HUES48 (cell line): ENCODE data around the gene LRCH4.
"Not testable (repeated sequence)": the region's sequence is repeated elsewhere in the genome, so short reads cannot be mapped to it uniquely, and the experiment has no call there.

Source experiments
- H3K27ac ChIP-seq: one replicate; pipeline ENCODE4 v1.7.0; 2013; ENCODE audit warnings: low read depth, low read length, inconsistent platforms
- H3K27me3 ChIP-seq: 2 replicates; pipeline ENCODE4 v1.6.1; 2013; ENCODE audit warnings: mild to moderate bottlenecking, low read length; ENCODE audit not compliant: control insufficient read depth, insufficient read depth
- H3K36me3 ChIP-seq: 2 replicates; pipeline ENCODE4 v1.6.1; 2013; ENCODE audit warnings: low read length; ENCODE audit not compliant: control insufficient read depth, insufficient read depth
- H3K4me1 ChIP-seq: 2 replicates; pipeline ENCODE4 v1.6.1; 2013; ENCODE audit warnings: mild to moderate bottlenecking, low read length; ENCODE audit not compliant: control insufficient read depth, insufficient read depth
- H3K4me3 ChIP-seq: 2 replicates; pipeline ENCODE4 v1.5.1; 2013; ENCODE audit warnings: mild to moderate bottlenecking, low read depth, low read length
- H3K9ac ChIP-seq: 2 replicates; pipeline ENCODE4 v1.6.1; 2013; ENCODE audit warnings: mild to moderate bottlenecking, low read depth, low read length, moderate library complexity
- H3K9me3 ChIP-seq: 2 replicates; pipeline ENCODE4 v1.6.1; 2013; ENCODE audit warnings: low read length; ENCODE audit not compliant: control insufficient read depth, insufficient read depth

Gene LRCH4

DNA sequence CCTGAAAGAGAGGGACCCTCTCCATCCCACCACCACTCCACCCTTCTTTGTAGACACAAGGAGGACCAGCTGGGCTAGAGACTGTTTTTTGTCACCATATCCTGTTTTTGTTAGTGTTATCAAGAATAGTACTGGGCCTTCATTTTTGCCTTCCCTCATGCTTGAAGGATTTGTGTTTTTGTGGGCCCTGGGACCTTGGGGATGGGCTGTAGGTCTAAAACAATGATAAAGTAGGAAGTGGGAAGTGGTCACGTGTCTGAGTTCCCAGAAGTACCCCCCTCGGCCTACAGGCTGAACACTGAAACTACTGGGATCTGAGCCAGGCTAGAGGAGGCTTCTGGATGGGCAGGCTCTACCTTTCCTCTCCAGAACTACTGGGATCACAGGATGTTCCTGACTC is 38.1 kb downstream of the LRCH4 start:
- H3K4me1 ChIP-seq = peaks cover 36% of the 10 kb centered on the region
- H3K4me3 ChIP-seq = no peak overlapping the region
- H3K27me3 ChIP-seq = no peaks in the 10 kb centered on the region
- H3K36me3 ChIP-seq = peaks cover 27% of the 10 kb centered on the region
- H3K27ac ChIP-seq = no peak overlapping the region
- H3K9me3 ChIP-seq = no peaks in the 10 kb centered on the region
- H3K9ac ChIP-seq = no peak overlapping the region

GRCh38 chr7:100546926-100547800 is 38.8 kb downstream of the LRCH4 start:
- Histone ChIP-seq H3K27ac (peak overlapping the region; percentile 90), H3K9ac (no peak overlapping the region), H3K27me3 (no peaks in the 10 kb centered on the region), H3K4me3 (no peak overlapping the region), H3K36me3 (peaks cover 20% of the 10 kb centered on the region), H3K9me3 (no peaks in the 10 kb centered on the region), H3K4me1 (peaks cover 42% of the 10 kb centered on the region)

DNA sequence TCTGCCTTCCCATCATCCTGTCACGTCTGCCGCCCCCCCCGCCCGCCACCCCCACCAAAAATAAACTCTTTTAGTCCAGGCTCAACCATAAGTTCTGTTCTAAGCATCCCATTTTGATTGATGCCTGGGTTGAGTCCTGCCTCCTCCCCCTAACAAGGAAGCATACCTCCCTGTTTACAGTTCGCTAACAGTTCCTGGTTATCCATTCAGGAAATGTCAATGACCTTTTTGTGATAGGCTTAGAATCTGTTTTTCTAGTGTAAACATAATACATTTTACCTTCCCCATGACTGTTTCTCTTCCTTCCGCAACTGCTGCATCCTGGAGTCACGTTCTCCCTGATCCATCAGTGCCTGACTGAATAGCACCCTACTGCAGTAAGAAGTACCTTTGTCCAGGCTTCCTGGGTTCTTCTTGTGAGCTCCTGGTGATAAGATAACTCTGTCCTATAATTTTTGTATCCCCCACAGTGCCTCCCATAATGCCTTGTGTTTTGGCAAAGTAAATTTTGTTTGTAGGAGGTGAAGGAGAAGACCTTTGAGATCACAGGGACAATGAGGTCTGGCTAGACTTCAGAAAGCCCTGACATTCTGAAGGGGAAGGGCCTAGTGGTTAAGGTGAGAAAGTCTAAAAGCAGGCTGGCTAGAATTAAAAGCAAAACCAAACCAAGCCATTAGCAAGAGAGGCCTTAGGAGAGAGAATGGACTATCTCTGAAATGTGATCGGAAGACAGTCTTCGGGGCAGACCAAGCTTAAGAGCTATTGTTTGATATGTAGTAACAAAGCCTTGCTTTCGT is 39.6 kb downstream of the LRCH4 start:
- Histone ChIP-seq H3K36me3 (peaks cover 19% of the 10 kb centered on the region), H3K9ac (no peak overlapping the region), H3K27me3 (no peaks in the 10 kb centered on the region), H3K9me3 (no peaks in the 10 kb centered on the region), H3K27ac (peak overlapping the region; percentile 90), H3K4me3 (no peak overlapping the region), H3K4me1 (peaks cover 49% of the 10 kb centered on the region)

- Histone ChIP-seq H3K4me1 (peaks cover 52% of the 10 kb centered on the region), H3K9me3 (no peaks in the 10 kb centered on the region), H3K4me3 (no peak overlapping the region), H3K36me3 (peaks cover 17% of the 10 kb centered on the region), H3K27ac (peak overlapping the region; percentile 90), H3K9ac (peak overlapping the region; percentile 53; the same call in 1 of the 2 replicates), H3K27me3 (no peaks in the 10 kb centered on the region)
Observed at GRCh38 chr7:100545360-100546128, 40.4 kb downstream of the LRCH4 start.

DNA sequence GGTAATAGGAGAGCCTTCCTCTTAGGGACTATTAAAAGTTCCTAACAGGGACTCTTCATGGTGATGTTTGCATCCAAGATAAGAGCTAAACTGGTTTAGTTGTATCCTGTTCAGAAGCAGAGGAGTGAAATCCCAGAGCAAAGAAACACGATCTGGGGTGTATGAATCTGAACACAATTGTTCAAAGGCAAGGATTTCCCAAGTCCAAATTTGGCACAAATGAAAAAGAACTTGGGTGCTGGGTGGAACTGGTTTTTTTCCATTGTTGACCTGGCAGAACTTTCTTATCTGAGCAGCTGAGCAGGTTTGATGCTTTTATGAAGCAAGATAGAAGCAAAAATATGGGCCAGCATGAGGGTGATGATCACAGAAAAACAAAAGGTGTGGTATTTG is 41.0 kb downstream of the LRCH4 start:
- peaks cover 5% of the 10 kb centered on the region for H3K27me3 ChIP-seq
- H3K4me1 ChIP-seq = peaks cover 57% of the 10 kb centered on the region
- H3K9ac ChIP-seq = no peak overlapping the region; the same call in 1 of the 2 replicates
- no peak overlapping the region for H3K4me3 ChIP-seq
- no peaks in the 10 kb centered on the region for H3K9me3 ChIP-seq
- peak overlapping the region; percentile 90 for H3K27ac ChIP-seq
- peaks cover 13% of the 10 kb centered on the region for H3K36me3 ChIP-seq

GRCh38 chr7:100544386-100544785 is 41.5 kb downstream of the LRCH4 start:
- Histone ChIP-seq H3K36me3 (peaks cover 8% of the 10 kb centered on the region), H3K9ac (no peak overlapping the region), H3K9me3 (no peaks in the 10 kb centered on the region), H3K4me3 (no peak overlapping the region), H3K4me1 (peaks cover 59% of the 10 kb centered on the region), H3K27ac (no peak overlapping the region), H3K27me3 (peaks cover 9% of the 10 kb centered on the region)

GRCh38 chr7:100543586-100543985 is 42.3 kb downstream of the LRCH4 start:
- H3K27me3 ChIP-seq = peaks cover 9% of the 10 kb centered on the region
- H3K4me3 ChIP-seq = no peak overlapping the region
- peaks cover 59% of the 10 kb centered on the region for H3K4me1 ChIP-seq
- 0 out of 2 replicates have a peak, but pooled peaks cover under 1% of the 10 kb centered on the region for H3K36me3 ChIP-seq
- no peaks in the 10 kb centered on the region for H3K9me3 ChIP-seq
- H3K27ac ChIP-seq = no peak overlapping the region
- H3K9ac ChIP-seq = no peak overlapping the region

GRCh38 chr7:100541309-100541708 is 44.6 kb downstream of the LRCH4 start:
- not testable (repeated sequence) for H3K36me3 ChIP-seq, H3K9ac ChIP-seq, H3K27me3 ChIP-seq, H3K4me3 ChIP-seq, H3K9me3 ChIP-seq, H3K27ac ChIP-seq
- peaks cover 53% of the 10 kb centered on the region for H3K4me1 ChIP-seq

DNA sequence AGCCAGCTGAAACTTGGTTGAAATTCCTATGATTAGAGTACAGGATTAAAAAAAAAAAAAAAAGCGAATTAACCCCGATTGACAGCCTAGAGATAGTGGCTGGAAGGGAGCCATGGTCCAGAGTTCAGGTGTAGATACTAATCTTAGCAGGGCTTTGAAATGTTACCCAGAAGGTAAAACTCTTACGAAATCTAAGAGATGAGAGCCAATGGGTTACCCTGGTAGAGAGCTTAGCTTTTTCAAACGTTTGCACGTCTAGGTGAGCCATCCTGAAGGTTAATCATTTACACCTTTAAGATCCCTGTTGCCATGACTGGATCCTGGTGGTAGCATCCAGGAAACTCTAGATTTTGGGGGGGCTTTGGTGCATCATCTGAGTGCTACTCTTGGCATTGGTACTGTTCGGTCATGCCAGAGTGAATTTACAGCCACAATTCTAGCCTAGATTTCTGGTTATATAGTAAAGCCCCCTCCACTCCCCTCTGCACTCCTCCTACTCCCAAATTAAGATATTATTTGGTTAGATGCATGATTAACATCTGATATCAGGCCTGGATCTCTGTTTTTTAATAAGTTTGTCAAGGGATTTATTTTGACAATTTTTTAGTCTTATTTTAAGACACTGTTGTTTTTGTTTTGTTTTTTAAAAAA is 45.7 kb downstream of the LRCH4 start:
- Histone ChIP-seq H3K36me3 (no peaks in the 10 kb centered on the region), H3K9me3 (no peaks in the 10 kb centered on the region), H3K27ac (no peak overlapping the region), H3K9ac (no peak overlapping the region), H3K4me1 (peaks cover 42% of the 10 kb centered on the region), H3K27me3 (peaks cover 9% of the 10 kb centered on the region), H3K4me3 (peak overlapping the region; percentile 79)

DNA sequence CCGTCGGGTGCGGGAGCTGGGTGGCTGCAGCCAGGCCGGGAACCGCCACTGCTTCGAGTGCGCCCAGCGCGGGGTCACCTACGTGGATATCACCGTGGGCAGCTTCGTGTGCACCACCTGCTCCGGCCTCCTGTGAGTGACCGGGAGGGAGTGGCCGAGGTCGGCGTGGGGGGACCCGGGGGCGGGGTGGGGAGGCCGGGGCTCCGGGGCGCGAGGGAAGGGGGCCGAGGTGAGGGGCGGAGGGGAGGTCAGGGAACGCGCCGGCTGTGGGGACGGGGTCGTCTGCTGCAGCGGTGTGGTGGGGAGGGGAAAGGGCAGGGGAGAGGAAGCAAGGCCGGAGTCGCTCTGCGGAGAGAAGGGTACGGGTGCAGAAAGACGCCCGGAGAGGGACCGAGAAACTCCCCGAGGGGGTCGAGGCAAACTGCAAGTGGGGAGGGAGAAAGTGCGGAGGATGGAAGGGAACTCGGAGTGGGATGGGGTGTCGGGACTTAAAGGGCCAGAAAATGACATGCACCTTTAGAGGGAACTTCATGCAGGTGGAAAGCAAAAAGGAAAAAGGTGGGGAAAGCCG is 46.4 kb downstream of the LRCH4 start:
- Histone ChIP-seq H3K9ac (no peak overlapping the region), H3K27ac (peak overlapping the region; percentile 47), H3K27me3 (peaks cover 9% of the 10 kb centered on the region)

More for the DNA sequence above, 46.4 kb downstream of the LRCH4 start:
- no peaks in the 10 kb centered on the region for H3K36me3 ChIP-seq
- no peaks in the 10 kb centered on the region for H3K9me3 ChIP-seq
- H3K4me1 ChIP-seq = peaks cover 36% of the 10 kb centered on the region
- peak overlapping the region; percentile 79 for H3K4me3 ChIP-seq
